HG02798 (cell line): ENCODE data around the gene METTL26.

Experiments
- ATAC-seq: cut with Tn5 transposase; IDR thresholded peaks from one replicate; pipeline ENCODE4 v1.9.1; 2021; ENCODE audit warnings: mild to moderate bottlenecking; ENCODE audit not compliant: unreplicated experiment, poor library complexity

METTL26 gene

DNA sequence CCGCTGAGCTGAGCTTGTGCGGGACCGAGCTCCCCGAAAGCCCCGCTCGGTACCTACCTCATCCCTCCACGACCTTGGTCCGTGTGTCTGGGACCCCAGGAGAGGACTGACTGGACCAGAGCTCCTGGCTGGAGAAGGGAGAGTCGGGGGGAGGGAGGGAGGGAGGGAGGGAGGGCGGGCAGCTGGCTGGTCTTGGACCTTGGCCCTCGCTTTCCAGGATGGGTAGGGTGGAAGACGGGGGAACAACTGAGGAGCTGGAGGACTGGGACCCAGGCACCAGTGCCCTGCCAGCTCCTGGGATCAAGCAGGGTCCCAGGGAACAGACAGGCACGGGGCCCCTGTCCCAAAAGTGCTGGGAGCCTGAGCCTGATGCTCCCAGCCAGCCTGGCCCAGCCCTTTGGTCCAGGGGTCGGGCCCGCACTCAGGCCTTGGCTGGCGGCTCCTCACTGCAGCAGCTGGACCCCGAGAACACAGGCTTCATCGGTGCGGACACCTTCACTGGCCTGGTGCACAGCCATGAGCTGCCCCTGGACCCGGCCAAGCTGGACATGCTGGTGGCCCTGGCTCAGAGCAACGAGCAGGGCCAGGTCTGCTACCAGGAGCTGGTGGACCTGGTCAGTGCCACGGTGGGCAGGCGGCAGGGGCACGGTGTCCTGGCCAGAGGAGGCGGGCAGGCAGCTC is 39.9 kb upstream of the METTL26 start:
- no peak for ATAC-seq

DNA sequence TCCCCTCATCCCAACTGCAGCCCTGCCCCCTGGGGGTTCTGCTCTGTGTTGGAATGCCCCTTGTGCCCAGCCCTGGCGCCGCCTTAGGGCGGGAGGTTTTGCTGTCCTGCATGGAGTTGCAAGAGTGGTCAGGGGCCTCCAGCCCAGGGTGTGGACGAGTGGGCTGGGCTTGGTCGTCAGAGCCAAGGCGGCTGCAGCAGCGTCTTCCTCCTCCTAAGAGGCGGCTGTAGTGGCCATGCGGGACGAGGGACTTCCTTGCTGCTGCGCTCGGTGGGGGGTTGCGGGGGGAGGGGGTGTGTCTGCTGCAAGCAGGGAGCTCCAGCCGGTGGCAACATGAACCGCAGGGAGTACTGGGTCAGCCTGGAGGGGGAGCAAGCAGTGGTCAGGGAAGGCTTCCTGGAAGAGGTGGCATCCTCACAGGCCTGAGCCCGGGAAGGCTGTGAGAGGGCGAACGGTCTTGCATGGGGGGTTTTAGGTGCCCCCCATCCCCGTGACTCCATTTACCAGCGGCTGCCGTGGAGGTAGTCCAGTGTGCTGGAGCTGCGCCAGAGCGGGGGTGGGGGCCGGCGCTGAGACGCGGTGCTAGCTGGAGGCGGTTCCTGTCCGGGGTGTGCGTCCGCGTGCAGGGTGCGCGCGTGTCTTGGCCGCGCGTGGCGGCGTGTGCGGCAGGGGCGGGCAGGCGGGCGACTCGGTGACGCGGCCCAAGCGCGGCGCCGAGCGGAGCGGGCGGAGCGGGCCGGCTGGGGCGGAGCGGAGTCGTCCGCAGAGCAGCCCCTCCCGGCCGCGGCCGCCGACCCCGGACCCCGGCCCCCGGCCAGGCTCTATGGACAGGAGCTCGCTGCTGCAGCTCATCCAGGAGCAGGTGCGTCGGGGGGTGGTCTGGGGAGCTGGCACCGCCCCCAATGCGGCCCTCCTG is 39.1 kb upstream of the METTL26 start, which contains the start of gene RHBDL1:
Gene RHBDL1 (plus strand): TSS at position 704 of the 916 bp plus-strand sequence. CDS start 120 bp downstream, at position 824.
- no peak for ATAC-seq

DNA sequence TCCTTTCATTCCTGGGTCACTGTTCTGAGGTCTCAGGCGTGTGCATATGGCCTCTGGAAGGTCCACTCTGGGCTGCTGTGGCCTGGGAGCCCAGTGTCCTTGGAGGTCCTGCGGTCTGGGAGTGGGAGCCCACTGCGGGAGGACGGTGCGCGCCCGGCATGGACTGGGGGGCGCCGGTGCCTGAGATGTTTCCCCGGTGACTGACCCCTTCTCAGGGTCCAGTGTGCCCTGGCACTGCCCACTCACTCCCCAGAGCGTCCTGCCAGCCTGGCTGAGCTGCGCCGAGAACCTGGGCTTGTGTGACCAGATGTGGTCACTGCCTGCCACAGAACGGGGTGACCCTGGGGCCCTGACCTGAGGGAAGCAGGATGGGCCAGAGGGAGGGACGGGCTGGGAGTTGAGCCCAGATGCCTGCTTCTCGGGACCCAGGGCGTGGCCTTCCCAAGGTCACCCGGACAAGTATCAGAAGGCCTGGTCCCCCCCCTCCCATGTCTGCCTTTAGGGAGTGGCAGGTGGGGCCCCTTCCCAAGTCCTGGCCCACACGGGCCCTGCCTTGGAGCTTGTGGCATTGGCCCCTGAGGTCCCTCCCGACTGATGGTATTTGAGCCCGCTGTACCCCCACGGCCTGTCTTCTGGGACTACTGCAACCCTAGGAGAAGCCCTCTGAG is 38.2 kb upstream of the METTL26 start:
- ATAC-seq = no peak

DNA sequence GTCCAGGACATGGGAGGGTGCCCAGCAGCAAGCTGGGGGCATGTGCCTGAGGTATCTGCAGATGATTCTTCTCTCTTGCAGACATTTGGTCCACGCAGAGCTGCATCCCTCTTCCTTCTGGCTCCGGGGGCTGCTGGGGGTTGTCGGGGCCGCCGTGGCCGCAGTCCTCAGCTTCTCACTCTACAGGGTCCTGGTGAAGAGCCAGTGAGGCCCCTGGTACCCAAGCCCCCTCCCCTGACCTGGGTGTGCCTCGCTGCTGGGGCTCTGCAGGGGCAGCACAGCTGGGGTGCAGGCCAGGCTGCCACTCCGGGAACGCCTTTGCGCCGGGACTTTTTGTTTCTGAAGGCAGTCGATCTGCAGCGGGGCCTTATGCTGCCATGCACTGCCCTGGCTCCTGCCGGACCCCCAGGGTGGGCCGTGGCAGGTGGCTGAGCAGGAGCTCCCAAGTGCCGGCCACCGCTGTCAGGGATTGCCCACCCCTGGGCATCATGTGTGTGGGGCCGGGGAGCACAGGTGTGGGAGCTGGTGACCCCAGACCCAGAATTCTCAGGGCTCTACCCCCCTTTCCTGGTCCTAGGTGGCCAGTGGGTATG is 37.4 kb upstream of the METTL26 start:
- ATAC-seq = no peak

DNA sequence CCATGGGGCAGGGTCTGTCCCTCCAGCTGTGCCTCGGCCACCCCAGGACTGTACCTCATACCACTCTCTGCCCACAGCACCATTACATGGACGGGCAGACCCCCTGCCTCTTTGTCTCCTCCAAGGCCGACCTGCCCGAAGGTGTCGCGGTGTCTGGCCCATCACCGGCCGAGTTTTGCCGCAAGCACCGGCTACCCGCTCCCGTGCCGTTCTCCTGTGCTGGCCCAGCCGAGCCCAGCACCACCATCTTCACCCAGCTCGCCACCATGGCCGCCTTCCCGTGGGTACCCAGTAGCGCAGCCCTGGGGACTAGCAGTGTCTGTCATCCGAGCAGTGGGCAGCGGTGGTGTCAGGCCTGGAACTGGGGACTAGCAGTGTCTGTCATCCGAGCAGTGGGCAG is 36.7 kb upstream of the METTL26 start:
- ATAC-seq = no peak

DNA sequence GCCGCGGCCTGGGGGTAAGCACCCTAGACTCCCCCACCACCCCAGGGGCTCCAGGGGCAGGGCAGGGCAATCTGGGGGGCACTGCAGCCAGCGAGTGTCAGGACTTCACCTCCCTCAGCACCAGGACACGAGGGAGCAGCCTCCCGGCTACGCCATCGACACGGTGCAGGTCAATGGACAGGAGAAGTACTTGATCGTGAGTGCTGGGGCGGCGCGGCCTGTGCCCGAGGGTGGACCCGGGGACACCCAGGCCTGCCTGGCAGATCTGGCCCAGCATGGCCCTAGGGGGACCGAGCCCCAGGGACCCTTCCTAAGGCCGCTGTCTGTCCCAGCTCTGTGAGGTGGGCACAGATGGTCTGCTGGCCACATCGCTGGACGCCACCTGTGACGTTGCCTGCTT is 36.3 kb upstream of the METTL26 start:
- no peak for ATAC-seq

DNA sequence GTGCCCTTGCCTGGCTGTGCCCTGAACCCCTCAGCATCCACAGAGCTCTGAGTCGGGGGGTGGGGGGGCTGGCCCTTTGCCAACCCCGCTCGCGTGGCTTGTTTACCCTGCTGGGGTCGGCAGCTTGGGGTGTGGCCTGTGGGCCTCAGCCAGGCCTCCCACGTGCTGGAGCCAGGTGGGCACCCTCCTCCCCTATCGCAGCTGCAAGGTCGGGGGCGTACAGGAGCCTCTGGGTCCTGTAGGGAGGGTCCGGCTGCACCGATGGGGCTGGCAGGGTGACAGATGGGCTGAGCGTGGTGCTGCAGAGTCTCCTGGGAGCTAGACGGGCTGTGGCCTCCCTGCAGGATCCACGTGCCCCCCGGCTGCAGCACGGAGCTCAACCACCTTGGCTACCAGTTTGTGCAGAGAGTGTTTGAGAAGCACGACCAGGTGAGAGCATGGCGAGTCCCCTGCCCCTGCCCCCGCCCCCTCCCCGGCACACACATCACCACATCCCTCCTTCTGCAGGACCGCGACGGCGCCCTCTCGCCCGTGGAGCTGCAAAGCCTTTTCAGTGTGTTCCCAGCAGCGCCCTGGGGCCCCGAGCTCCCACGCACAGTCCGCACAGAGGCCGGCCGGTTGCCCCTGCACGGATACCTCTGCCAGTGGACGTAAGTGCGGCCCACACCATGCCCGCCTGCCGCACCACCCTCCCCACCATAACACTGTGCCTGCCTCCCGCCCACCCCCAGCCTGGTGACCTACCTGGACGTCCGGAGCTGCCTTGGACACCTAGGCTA is 35.4 kb upstream of the METTL26 start:
- ATAC-seq = no peak

DNA sequence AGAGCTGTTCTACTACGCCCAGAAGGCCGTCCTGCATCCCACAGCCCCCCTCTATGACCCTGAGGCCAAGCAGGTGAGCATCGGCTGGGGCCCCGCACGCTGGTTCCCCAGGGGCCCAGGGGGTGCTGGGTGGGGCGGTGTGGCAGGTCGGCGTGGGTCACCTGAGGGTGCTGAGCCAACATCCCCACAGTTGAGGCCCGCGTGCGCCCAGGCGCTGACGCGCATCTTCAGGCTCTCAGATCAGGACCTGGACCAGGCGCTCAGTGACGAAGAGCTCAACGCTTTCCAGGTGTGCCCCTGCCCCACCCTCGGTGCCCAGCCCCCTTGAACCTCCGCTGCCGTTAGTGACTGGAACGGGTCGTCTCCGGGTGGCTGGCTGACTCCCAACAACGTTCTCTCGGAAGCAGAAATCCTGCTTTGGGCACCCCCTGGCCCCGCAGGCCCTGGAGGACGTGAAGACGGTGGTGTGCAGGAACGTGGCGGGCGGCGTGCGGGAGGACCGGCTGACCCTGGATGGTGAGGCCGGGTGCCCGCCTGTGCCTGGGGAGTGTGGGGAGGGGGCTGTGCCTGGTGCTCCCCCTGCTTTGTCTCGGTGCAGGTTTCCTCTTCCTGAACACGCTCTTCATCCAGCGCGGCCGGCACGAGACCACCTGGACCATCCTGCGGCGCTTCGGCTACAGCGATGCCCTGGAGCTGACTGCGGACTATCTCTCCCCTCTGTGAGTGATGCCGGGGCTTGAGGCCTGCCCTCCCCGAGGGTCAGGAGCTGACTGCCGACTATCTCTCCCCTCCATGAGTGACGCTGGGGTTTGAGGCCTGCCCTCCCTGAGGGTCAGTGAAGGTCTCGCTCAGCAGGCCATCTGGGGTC is 34.6 kb upstream of the METTL26 start:
- no peak for ATAC-seq

DNA sequence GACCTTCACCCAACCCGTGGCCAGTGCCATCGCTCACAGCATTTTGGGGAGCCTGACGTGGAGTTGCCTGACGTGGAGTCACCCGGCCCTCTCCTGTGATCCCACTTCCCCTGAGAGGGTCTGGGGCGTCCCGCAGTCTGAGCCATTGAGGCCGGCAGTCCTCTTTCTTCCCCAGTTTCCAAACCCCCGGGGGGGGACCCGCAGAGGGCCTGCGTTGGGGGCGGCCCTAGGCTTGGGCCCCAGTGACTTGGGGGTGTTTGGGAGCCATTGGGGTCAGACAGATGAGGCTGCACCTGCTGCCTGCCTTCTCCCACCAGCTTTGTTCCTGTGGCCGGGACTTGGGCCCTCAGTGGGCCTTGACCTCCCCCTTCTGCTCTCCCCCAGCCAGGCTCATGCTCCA is 33.6 kb upstream of the METTL26 start:
- no peak for ATAC-seq

DNA sequence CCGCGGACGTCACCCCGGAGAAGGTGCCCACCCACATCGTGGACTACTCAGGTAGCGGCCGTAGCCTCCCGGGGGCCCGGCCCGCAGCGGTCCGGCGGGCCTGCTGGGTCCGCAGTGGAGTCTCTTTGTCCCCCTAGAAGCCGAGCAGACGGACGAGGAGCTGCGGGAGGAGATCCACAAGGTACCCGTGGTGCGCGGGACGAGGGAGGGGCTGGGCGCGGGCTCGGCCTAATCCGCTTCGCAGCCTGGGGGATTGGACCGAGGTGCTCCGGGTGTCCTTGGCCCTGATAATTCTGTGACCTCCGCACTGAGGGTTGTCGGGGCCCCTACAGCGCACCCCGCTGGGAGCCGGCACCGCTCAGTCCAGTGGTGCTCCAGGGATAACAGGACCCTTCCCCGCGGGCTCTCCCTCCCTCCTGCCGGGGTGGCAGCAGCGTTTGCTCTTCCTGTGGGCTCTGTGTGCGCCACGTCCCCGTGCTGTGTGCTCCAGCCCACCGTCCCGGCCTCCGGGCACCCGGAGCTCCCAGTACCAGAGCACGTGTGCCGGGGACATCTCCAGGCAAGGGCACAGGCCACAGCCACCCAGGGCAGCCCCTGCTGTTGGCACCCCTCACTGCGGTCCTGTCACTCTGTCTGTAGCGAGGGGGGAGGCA is 32.5 kb upstream of the METTL26 start:
- ATAC-seq = peak; percentile 15

DNA sequence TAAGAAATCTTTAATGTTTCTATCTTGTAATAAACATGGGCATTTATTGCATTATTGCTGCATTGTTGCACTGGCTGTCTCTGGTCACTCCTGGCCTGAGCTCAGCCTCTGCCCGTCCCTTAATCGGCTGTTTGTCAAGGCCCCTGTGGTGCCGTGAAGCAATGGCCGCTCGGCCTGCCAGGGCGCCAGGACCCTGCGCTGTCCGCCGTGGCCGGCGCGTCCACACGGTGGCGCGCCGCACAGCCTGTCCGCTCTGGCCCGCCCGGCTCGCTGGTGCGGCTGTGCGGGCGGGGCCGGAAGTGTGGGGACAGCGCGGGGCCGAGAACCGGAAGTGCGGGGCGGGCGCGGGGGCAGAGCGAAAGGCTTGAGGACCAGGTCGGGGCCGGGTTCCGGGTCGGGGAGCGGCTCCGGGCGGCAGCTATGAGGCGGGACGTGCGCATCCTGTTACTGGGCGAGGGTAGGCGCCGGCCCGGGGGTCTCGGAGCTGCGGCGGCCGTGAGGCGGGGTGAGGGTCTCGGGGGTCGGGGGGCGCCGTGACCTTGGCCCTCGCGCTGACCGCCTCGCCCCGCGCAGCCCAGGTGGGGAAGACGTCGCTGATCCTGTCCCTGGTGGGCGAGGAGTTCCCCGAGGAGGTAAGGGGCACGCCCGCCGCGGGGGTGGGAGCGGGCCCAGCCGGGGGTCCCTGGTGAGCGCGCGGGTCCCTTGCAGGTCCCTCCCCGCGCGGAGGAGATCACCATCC is 31.8 kb upstream of the METTL26 start, which contains the start of gene RHOT2:
Gene RHOT2 (plus strand): TSS at position 353 of the 739 bp plus-strand sequence. CDS start 68 bp downstream, at position 421.
- peak; percentile 92 for ATAC-seq

DNA sequence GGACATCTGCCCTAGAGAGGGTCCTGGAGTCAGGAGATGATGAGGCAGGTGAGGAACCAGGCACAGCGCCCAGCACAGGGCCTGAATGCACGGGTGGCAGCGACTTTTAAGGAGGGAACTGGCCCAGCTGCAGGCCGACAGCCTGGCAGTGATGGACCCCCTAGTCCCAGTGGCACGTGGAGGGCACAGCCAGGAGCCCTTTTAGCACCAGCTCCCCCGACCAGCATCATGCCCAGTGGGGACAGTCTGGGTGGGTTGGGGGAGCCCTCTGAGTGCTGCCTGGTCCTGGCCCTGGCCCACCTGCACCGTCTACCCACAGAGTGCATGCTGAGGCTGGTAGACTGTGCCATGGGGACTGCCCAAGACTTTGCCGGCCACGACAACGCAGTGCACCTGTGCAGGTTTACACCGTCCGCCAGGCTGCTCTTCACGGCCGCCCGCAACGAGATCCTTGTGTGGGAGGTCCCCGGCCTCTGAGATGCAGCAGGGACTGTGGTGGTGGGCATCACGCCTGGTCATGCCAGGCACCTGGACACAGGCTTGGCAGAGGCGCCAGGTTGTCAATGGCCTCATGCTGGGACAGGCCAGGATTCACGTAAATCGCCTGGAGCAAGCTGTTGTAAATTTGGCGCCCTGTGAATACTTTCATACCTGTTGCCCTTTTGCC is 31.1 kb upstream of the METTL26 start:
- no peak for ATAC-seq

DNA sequence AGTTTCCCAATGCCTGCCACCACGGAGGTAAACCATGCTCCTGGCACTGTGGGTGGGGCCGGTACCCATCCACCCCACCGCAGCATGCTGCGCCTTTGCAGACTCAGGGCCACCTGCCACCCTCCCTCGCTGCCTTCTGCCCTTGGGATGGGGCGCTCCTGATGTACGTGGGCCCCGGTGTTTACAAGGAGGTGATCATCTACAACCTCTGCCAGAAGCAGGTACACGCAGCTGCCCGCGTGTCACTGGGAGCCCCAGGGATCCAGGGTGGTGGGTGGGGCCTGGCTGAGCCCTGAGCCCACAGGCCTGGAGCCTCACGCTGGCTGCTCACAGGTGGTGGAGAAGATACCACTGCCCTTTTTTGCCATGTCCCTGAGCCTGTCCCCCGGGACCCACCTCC is 30.5 kb upstream of the METTL26 start:
- no peak for ATAC-seq

DNA sequence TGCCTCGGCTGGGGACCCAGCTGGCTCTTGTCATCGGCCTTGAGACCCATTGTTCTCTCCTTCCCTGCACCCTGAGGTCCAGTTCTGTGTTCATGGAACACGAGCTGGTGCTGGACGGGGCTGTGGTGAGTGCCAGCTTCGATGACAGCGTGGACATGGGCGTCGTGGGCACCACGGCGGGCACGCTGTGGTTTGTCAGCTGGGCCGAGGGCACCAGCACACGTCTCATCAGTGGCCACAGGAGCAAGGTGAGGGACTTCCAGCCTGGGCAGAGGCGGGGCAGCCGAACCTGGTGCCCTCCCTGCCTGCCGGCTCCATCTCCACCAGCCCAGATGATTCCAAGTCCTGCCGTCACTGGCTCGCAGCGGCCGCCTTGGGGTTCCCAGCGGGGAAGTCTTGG is 26.5 kb upstream of the METTL26 start:
- no peak for ATAC-seq

DNA sequence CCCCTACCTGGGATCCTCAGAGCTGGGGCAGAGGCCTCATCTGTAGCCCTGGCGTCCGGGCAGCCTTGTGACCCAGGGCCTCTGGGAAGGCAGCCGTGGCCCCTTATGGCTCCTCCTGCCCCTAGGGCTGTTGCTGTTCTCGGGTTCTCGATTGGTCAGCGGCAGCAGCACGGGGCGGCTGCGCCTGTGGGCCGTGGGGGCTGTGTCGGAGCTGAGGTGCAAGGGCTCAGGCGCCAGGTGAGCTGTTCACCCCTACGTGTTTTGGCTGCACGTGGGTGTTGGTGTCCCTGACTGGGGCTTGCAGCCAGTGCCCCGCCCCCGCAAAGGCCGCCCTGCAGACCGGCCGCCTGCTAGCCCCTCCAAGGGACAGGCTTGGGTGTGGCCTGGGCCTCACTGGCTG is 26.0 kb upstream of the METTL26 start:
- ATAC-seq = no peak

DNA sequence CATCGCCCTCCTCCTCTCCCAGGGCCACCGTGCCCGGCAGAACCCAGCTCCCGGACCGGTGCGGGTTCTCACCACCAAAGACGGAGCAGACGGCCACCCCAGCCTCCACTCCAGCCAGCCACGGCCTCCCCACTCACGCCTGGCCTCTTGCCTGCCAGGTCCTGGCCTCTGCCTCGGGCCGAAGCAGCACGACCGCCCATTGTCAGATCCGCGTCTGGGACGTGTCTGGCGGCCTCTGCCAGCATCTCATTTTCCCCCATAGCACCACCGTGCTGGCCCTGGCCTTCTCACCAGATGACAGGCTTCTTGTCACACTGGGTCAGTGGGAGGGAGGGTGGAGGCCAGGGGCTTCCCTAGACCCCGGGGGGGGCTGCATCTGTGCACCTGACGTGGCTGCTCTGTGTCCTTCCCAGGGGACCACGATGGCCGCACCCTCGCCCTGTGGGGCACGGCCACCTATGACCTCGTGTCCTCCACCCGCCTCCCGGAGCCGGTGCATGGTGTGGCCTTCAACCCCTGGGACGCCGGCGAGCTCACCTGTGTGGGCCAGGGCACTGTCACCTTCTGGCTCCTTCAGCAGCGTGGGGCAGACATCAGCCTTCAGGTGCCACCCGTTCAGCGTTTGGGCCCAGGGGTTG is 25.2 kb upstream of the METTL26 start:
- ATAC-seq = no peak
